Karpas-422 (cell line): ENCODE results near the gene CEP350. TPM values are rescaled to one million over a fixed set of nuclear protein-coding genes. Genes with fewer than 3 reads are reported as not detected.

Source experiments
- DNase-seq: peaks from one replicate; pipeline ENCODE4 v3.0.0-alpha.2; 2015
- H2AFZ ChIP-seq: fragments of 200-600 bp; sonication (generic); 2 replicates; pipeline ENCODE4 v1.6.1; 2014; ENCODE audit warnings: antibody characterized with exemption, low read length, mixed read lengths
- H3K27ac ChIP-seq: fragments of 200-600 bp; sonication (generic); 2 replicates; pipeline ENCODE4 v1.5.1; 2014; ENCODE audit warnings: mild to moderate bottlenecking, low read length, moderate library complexity
- H3K27me3 ChIP-seq: fragments of 200-600 bp; sonication (generic); 2 replicates; pipeline ENCODE4 v1.6.1; 2014; ENCODE audit warnings: low read length, mixed read lengths
- H3K36me3 ChIP-seq: fragments of 200-600 bp; sonication (generic); 2 replicates; pipeline ENCODE4 v1.6.1; 2014; ENCODE audit warnings: low read length, mixed read lengths; ENCODE audit not compliant: insufficient read depth
- H3K4me1 ChIP-seq: fragments of 200-600 bp; sonication (generic); 2 replicates; pipeline ENCODE4 v1.6.1; 2014; ENCODE audit warnings: mild to moderate bottlenecking, low read length, mixed read lengths
- H3K4me2 ChIP-seq: fragments of 200-600 bp; sonication (generic); 2 replicates; pipeline ENCODE4 v1.6.1; 2014; ENCODE audit warnings: low read length, low read depth, mild to moderate bottlenecking; ENCODE audit not compliant: poor library complexity, severe bottlenecking
- H3K4me3 ChIP-seq: fragments of 200-600 bp; sonication (generic); 2 replicates; pipeline ENCODE4 v1.5.1; 2014; ENCODE audit warnings: mild to moderate bottlenecking, antibody characterized with exemption, low read length, mixed read lengths
- H3K79me2 ChIP-seq: fragments of 200-600 bp; sonication (generic); 2 replicates; pipeline ENCODE4 v1.6.1; 2014; ENCODE audit warnings: mild to moderate bottlenecking, low read length, mixed read lengths
- H3K9ac ChIP-seq: fragments of 200-600 bp; sonication (generic); 2 replicates; pipeline ENCODE4 v1.6.0; 2014; ENCODE audit warnings: low read length
- H3K9me2 ChIP-seq: fragments of 200-600 bp; sonication (generic), shearing (Covaris generic); replicated peaks from 2 replicates; pipeline ENCODE4 v1.6.0; 2014; ENCODE audit warnings: mild to moderate bottlenecking, low read length, moderate library complexity; ENCODE audit not compliant: insufficient read depth
- H3K9me3 ChIP-seq: fragments of 300-700, 200-600 bp; sonication (generic); 2 replicates; pipeline ENCODE4 v1.6.1; 2014; ENCODE audit warnings: low read length, mixed read lengths
- H4K20me1 ChIP-seq: fragments of 200-600 bp; sonication (generic); 2 replicates; pipeline ENCODE4 v1.6.1; 2014; ENCODE audit warnings: mild to moderate bottlenecking, antibody characterized with exemption, low read length, low read depth; ENCODE audit not compliant: insufficient read depth
- total RNA-seq: library from RNA; depleted of rRNA; stranded (reverse); fragments of >200 nt; shearing (Covaris generic); gene quantifications from 2 replicates; pipeline ENCODE4 v1.2.3, GENCODE V29; 2014; ENCODE audit warnings: low replicate concordance

Gene CEP350
- total RNA-seq, 1 experiment from 2014 or later: 72.3 TPM

GRCh38 chr1:179968994-179969919 lies 14.6 kb downstream of the CEP350 start:
- Histone ChIP-seq H3K4me3 (no peak overlapping the region), H3K27me3 (no peaks in the 10 kb centered on the region), H3K4me1 (peaks cover 37% of the 10 kb centered on the region), H3K4me2 (no peak overlapping the region), H3K27ac (peak overlapping the region; percentile 29; the same call in 1 of the 2 replicates), H3K9me2 (no peaks in the 10 kb centered on the region), H4K20me1 (no peaks in the 10 kb centered on the region), H3K79me2 (peaks cover 100% of the 10 kb centered on the region), H3K36me3 (no peaks in the 10 kb centered on the region), H2AFZ (no peak overlapping the region), H3K9ac (no peak overlapping the region), H3K9me3 (no peaks in the 10 kb centered on the region)
- no peak for DNase-seq

GRCh38 chr1:179969962-179970361 lies 15.4 kb downstream of the CEP350 start:
- no peaks in the 10 kb centered on the region for H3K9me3 ChIP-seq
- H3K27me3 ChIP-seq: no peaks in the 10 kb centered on the region
- peaks cover 100% of the 10 kb centered on the region for H3K79me2 ChIP-seq
- H2AFZ ChIP-seq: no peak overlapping the region
- no peaks in the 10 kb centered on the region for H3K9me2 ChIP-seq
- no peak overlapping the region for H3K4me2 ChIP-seq
- peak overlapping the region; percentile 29; the same call in 1 of the 2 replicates for H3K27ac ChIP-seq
- H3K4me3 ChIP-seq: no peak overlapping the region
- no peaks in the 10 kb centered on the region for H4K20me1 ChIP-seq
- DNase-seq: no peak
- H3K4me1 ChIP-seq: peaks cover 37% of the 10 kb centered on the region
- no peaks in the 10 kb centered on the region for H3K36me3 ChIP-seq
- no peak overlapping the region for H3K9ac ChIP-seq

- Histone ChIP-seq H3K4me1 (peaks cover 37% of the 10 kb centered on the region), H3K4me2 (no peak overlapping the region), H3K27ac (no peak overlapping the region), H3K9me3 (no peaks in the 10 kb centered on the region), H3K4me3 (no peak overlapping the region), H3K9me2 (no peaks in the 10 kb centered on the region), H3K9ac (no peak overlapping the region), H3K36me3 (no peaks in the 10 kb centered on the region), H3K27me3 (no peaks in the 10 kb centered on the region), H4K20me1 (no peaks in the 10 kb centered on the region), H3K79me2 (peaks cover 100% of the 10 kb centered on the region), H2AFZ (no peak overlapping the region)
- no peak for DNase-seq
Measured at GRCh38 chr1:179971563-179972496, 17.2 kb downstream of the CEP350 start.

GRCh38 chr1:179973198-179974110 lies 18.8 kb downstream of the CEP350 start:
- no peaks in the 10 kb centered on the region for H4K20me1 ChIP-seq
- H3K9ac ChIP-seq: peak overlapping the region; percentile 24; the same call in 1 of the 2 replicates
- H3K4me2 ChIP-seq: peak overlapping the region; percentile 55

GRCh38 chr1:179976970-179977651 lies 22.5 kb downstream of the CEP350 start:
- Histone ChIP-seq H3K9me3 (no peaks in the 10 kb centered on the region), H2AFZ (no peak overlapping the region), H4K20me1 (no peaks in the 10 kb centered on the region), H3K27me3 (no peaks in the 10 kb centered on the region), H3K9me2 (no peaks in the 10 kb centered on the region), H3K27ac (no peak overlapping the region), H3K4me1 (peaks cover 17% of the 10 kb centered on the region), H3K79me2 (peaks cover 99% of the 10 kb centered on the region), H3K4me2 (no peak overlapping the region), H3K9ac (no peak overlapping the region), H3K4me3 (no peak overlapping the region), H3K36me3 (peaks cover 6% of the 10 kb centered on the region; the same call in 1 of the 2 replicates)
- no peak for DNase-seq

More at GRCh38 chr1:179973198-179974110, 18.8 kb downstream of the CEP350 start:
- Histone ChIP-seq H3K27me3 (no peaks in the 10 kb centered on the region), H3K4me3 (no peak overlapping the region), H3K9me3 (no peaks in the 10 kb centered on the region), H2AFZ (no peak overlapping the region), H3K9me2 (no peaks in the 10 kb centered on the region), H3K4me1 (peaks cover 37% of the 10 kb centered on the region), H3K36me3 (0 out of 2 replicates have a peak, but pooled peaks cover under 1% of the 10 kb centered on the region), H3K79me2 (peaks cover 99% of the 10 kb centered on the region), H3K27ac (peak overlapping the region; percentile 32; the same call in 1 of the 2 replicates)
- DNase-seq: no peak

- H4K20me1 ChIP-seq: no peaks in the 10 kb centered on the region
- H3K79me2 ChIP-seq: peaks cover 99% of the 10 kb centered on the region
- H3K27me3 ChIP-seq: no peaks in the 10 kb centered on the region
- no peak overlapping the region for H3K9ac ChIP-seq
- DNase-seq: no peak
- no peak overlapping the region for H3K4me3 ChIP-seq
- peaks cover 6% of the 10 kb centered on the region; the same call in 1 of the 2 replicates for H3K36me3 ChIP-seq
- no peaks in the 10 kb centered on the region for H3K9me2 ChIP-seq
- H2AFZ ChIP-seq: no peak overlapping the region
- no peaks in the 10 kb centered on the region for H3K9me3 ChIP-seq
- H3K4me1 ChIP-seq: peaks cover 7% of the 10 kb centered on the region
- no peak overlapping the region for H3K4me2 ChIP-seq
- no peak overlapping the region for H3K27ac ChIP-seq
Measured at GRCh38 chr1:179978199-179979079, 23.8 kb downstream of the CEP350 start.
